Nephron progenitor cell (in vitro differentiated cells): Measurements from ENCODE around the gene MAP1LC3B2.
"Not testable (repeated sequence)": the region's sequence is repeated elsewhere in the genome, so short reads cannot be mapped to it uniquely, and the experiment has no call there.

Source experiments
- DNase-seq: peaks from one replicate; pipeline ENCODE4 v3.0.0; 2021
- H3K27ac Mint-ChIP-seq: 2 replicates; pipeline ENCODE4 v1.8.0; 2021; ENCODE audit warnings: mild to moderate bottlenecking, moderate library complexity, mixed read lengths
- H3K27me3 Mint-ChIP-seq: 2 replicates; pipeline ENCODE4 v1.8.0; 2021; ENCODE audit warnings: mild to moderate bottlenecking, low read depth, mixed read lengths; ENCODE audit not compliant: poor library complexity
- H3K36me3 Mint-ChIP-seq: 2 replicates; pipeline ENCODE4 v1.8.0; 2021; ENCODE audit warnings: low read depth, mixed read lengths
- H3K4me1 Mint-ChIP-seq: 2 replicates; pipeline ENCODE4 v1.8.0; 2021; ENCODE audit warnings: mixed read lengths
- H3K4me3 Mint-ChIP-seq: 2 replicates; pipeline ENCODE4 v1.8.0; 2021; ENCODE audit warnings: mild to moderate bottlenecking, moderate library complexity, mixed read lengths
- H3K9me3 Mint-ChIP-seq: 2 replicates; pipeline ENCODE4 v1.8.0; 2021; ENCODE audit warnings: mild to moderate bottlenecking, moderate library complexity, mixed read lengths
- TF ChIP-seq, protein P1 (sequence below): fragments of 200-600 bp; sonication (generic); IDR thresholded peaks from 2 replicates; pipeline ENCODE4 v1.5.0; 2021; ENCODE audit warnings: antibody characterized with exemption

The MAP1LC3B2 gene

DNA sequence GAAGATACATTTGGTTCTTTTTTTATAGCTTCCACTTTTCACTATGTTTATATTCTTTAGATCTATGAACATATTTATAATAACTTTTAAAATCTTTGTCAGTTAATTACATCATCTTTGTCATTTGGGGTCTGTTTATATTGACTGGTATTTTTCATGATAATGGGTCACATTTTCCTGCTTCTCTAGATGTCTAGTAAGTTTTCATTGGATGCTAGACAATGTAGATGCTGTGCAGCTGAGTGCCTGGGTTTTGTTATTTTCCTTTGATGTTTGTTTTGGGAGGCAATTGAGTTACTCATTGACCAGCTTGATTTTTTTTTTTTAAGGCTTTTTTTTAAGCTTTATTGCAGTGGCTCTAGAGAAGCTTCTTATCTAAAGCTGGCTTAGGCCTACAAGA is 4.9 kb downstream of the MAP1LC3B2 start:
- peaks cover 62% of the 10 kb centered on the region for H3K9me3 Mint-ChIP-seq
- H3K36me3 Mint-ChIP-seq, result peaks cover 37% of the 10 kb centered on the region
- DNase-seq, result no peak
- no peak overlapping the region for H3K4me3 Mint-ChIP-seq
- H3K27me3 Mint-ChIP-seq, result peaks cover 4% of the 10 kb centered on the region
- no peak overlapping the region for H3K27ac Mint-ChIP-seq
- H3K4me1 Mint-ChIP-seq, result peaks cover 28% of the 10 kb centered on the region
- TF ChIP-seq, protein P1, sequence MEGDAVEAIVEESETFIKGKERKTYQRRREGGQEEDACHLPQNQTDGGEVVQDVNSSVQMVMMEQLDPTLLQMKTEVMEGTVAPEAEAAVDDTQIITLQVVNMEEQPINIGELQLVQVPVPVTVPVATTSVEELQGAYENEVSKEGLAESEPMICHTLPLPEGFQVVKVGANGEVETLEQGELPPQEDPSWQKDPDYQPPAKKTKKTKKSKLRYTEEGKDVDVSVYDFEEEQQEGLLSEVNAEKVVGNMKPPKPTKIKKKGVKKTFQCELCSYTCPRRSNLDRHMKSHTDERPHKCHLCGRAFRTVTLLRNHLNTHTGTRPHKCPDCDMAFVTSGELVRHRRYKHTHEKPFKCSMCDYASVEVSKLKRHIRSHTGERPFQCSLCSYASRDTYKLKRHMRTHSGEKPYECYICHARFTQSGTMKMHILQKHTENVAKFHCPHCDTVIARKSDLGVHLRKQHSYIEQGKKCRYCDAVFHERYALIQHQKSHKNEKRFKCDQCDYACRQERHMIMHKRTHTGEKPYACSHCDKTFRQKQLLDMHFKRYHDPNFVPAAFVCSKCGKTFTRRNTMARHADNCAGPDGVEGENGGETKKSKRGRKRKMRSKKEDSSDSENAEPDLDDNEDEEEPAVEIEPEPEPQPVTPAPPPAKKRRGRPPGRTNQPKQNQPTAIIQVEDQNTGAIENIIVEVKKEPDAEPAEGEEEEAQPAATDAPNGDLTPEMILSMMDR, result no peak

DNA sequence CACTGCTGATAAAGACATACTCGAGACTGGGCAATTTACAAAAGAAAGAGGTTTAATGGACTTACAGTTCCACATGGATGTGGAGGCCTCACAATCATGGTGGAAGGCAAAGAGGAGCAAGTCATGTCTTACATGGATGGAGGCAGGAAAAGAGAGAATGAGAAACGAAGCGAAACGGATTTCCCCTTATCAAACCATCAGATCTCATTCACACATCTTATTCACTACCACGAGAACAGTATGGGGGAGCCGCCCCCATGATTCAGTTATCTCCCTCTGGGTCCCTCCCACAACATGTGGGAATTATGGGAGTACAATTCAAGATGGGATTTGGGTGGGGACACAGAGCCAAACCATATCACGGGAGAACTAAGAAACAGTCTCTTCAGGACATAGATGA is 6.0 kb downstream of the MAP1LC3B2 start:
- peaks cover 67% of the 10 kb centered on the region for H3K9me3 Mint-ChIP-seq
- H3K4me3 Mint-ChIP-seq, DNase-seq, H3K27ac Mint-ChIP-seq, H3K27me3 Mint-ChIP-seq: not testable (repeated sequence)
- H3K36me3 Mint-ChIP-seq, result peaks cover 39% of the 10 kb centered on the region
- peaks cover 17% of the 10 kb centered on the region for H3K4me1 Mint-ChIP-seq

DNA sequence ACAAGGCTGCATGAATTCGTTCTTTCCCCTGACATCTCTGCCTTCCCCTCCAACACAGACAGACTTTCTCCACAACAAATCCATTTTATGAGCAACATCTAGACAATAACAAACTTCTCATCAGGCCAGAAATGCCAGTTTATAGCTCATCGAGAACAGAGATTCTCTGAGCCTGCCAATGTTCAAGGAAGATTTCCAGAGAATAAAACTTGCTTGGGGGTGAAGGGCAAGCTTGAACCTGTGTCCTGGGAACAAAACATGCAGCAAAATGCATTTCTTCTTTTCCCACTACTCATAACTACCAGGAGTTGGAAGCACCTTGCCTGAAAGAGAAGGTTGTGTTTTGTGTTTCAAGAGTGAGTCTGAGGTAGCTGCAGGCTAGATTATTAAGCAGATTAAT is 6.8 kb downstream of the MAP1LC3B2 start:
- TF ChIP-seq, protein P1, result no peak
- Mint-ChIP-seq H3K27me3 (peaks cover 4% of the 10 kb centered on the region), H3K9me3 (peaks cover 72% of the 10 kb centered on the region), H3K36me3 (peaks cover 39% of the 10 kb centered on the region), H3K27ac (no peak overlapping the region), H3K4me1 (peaks cover 12% of the 10 kb centered on the region), H3K4me3 (no peak overlapping the region)
- no peak for DNase-seq

DNA sequence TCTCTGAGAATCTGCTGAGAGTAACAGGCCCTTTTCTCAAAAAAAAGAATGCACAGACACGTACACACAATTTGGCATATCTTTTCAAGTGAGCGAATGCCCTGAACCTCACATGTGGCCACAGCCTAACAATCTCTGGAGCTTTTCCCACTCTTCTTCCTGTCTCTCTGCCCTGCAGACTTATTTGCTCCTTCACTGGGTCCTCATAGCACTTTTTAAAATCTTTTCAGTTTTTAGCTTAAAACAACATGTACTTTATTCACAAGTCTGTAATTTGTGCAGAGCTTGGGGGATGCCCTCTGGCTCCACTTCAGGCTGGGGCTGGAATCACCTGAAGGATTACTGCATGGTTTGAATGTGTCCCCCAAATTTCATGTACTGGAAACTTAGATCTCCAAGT is 9.0 kb downstream of the MAP1LC3B2 start:
- peaks cover 12% of the 10 kb centered on the region for H3K4me1 Mint-ChIP-seq
- peaks cover 4% of the 10 kb centered on the region for H3K27me3 Mint-ChIP-seq
- no peak overlapping the region for H3K4me3 Mint-ChIP-seq
- TF ChIP-seq, protein P1, result no peak
- no peak overlapping the region for H3K27ac Mint-ChIP-seq
- H3K36me3 Mint-ChIP-seq, result peaks cover 35% of the 10 kb centered on the region
- DNase-seq, result no peak
- peaks cover 57% of the 10 kb centered on the region for H3K9me3 Mint-ChIP-seq

DNA sequence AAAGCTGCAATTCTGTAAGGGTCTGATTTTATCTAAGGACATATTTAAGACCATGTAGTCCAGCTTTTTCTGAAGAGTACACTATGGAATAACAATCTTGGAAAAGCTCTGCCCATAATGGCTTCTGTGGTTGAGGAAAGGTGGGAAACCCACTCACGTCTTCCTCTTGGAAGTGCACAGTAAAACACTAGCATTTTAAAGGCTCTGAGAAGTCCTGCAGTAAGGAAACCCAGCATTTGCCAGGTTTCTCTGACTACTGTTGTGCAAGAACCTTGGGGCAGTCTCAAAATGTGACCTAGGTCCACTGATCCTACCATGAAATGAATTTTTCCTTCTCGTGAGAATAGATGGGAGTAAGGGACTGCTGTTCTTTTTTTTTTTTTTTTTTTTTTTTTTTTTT is 11.9 kb downstream of the MAP1LC3B2 start:
- H3K4me1 Mint-ChIP-seq, result peaks cover 1% of the 10 kb centered on the region
- peaks cover 3% of the 10 kb centered on the region for H3K27me3 Mint-ChIP-seq

DNA sequence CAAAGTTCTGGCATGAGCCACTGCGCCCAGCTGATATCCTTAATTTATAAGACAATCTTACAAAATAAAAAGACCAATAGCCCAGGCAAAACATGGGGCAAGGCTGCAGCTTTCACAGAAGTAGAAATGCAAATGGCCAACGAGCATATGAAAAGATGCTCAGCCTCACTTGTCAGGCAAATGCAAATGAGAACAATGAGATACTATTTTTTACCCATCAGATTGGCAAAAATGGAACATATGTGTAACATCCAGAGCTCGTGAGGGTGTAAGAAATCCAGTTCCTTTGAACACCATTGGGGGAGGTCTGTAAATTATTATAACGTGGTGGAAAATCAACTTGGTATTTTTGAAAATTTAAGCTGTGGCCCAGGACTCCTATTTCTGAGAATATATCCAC is 14.6 kb downstream of the MAP1LC3B2 start:
- Mint-ChIP-seq H3K4me3 (no peak overlapping the region), H3K27me3 (peaks cover 5% of the 10 kb centered on the region), H3K27ac (no peak overlapping the region), H3K36me3 (peaks cover 8% of the 10 kb centered on the region), H3K9me3 (peaks cover 13% of the 10 kb centered on the region), H3K4me1 (no peaks in the 10 kb centered on the region)
- TF ChIP-seq, protein P1, result no peak
- no peak for DNase-seq

More for the DNA sequence above, 11.9 kb downstream of the MAP1LC3B2 start:
- no peak for DNase-seq
- TF ChIP-seq, protein P1, result no peak
- H3K9me3 Mint-ChIP-seq, result peaks cover 28% of the 10 kb centered on the region
- H3K27ac Mint-ChIP-seq, result no peak overlapping the region
- H3K36me3 Mint-ChIP-seq, result peaks cover 9% of the 10 kb centered on the region
- no peak overlapping the region for H3K4me3 Mint-ChIP-seq

DNA sequence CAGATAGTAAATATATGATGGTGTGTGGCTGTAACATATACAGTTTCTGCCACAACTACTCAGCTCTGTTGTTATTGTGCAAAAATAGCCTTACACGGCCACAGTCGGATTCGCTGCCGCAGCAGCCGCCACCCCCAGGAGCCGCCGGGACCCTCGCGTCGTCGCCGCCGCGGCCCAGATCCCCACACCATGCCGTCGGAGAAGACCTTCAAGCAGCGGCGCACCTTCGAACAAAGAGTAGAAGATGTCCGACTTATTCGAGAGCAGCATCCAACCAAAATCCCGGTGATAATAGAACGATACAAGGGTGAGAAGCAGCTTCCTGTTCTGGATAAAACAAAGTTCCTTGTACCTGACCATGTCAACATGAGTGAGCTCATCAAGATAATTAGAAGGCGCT is 16.6 kb downstream of the MAP1LC3B2 start:
- H3K27me3 Mint-ChIP-seq, H3K27ac Mint-ChIP-seq, H3K4me3 Mint-ChIP-seq, H3K4me1 Mint-ChIP-seq, H3K36me3 Mint-ChIP-seq, DNase-seq, H3K9me3 Mint-ChIP-seq: not testable (repeated sequence)
